C4-2B (cell line): ENCODE data around the gene MED13.

Experiments
- ZFX ChIP-seq: fragments of 450-650 bp; IDR thresholded peaks from 2 replicates; pipeline ENCODE4 v1.6.1; 2017
- TF ChIP-seq, protein P1 (sequence below): fragments of 450-650 bp; conservative IDR thresholded peaks from 2 replicates; pipeline ENCODE4 v1.5.1; 2017; ENCODE audit warnings: mild to moderate bottlenecking

DNA sequence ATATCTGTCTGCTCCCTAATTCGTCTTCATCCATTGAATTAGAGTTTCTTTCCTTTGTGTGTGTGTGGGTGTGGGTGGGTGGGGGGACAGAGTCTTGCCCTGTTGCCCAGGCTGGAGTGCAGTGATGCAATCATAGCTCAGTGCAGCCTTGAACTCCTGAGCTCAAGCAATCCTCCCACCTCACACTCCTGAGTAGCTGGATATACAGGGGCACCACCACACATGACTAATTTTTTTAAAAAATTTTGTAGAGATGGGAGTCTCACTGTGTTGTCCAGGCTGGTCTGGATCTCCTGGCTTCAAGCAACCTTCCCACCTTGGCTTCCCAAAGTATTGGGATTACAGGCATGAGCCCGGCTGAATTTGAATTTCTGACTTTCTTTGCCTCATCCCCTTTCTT is 34.5 kb upstream of the MED13 start:
- TF ChIP-seq, protein P1, sequence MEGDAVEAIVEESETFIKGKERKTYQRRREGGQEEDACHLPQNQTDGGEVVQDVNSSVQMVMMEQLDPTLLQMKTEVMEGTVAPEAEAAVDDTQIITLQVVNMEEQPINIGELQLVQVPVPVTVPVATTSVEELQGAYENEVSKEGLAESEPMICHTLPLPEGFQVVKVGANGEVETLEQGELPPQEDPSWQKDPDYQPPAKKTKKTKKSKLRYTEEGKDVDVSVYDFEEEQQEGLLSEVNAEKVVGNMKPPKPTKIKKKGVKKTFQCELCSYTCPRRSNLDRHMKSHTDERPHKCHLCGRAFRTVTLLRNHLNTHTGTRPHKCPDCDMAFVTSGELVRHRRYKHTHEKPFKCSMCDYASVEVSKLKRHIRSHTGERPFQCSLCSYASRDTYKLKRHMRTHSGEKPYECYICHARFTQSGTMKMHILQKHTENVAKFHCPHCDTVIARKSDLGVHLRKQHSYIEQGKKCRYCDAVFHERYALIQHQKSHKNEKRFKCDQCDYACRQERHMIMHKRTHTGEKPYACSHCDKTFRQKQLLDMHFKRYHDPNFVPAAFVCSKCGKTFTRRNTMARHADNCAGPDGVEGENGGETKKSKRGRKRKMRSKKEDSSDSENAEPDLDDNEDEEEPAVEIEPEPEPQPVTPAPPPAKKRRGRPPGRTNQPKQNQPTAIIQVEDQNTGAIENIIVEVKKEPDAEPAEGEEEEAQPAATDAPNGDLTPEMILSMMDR, result no peak
- TF ChIP-seq ZFX, result no peak
